K562 (cell line): ENCODE measurements around the gene SLC6A6. TPM values are rescaled to one million over a fixed set of nuclear protein-coding genes. Genes with fewer than 3 reads are reported as not detected.

Experiments
- ATAC-seq: fragments of 200-7000 bp; cut with Tn5 transposase; 3 replicates; pipeline ENCODE4 v1.9.1; 2020; ENCODE audit warnings: moderate library complexity
- BruUV-seq: library from RNA; stranded (reverse); fragments of 400-500 nt; replicated peaks from 2 replicates; lab custom pipeline; 2021; lab: Mats Ljungman, UMichigan
- CTCF ChIA-PET: fragments of 300-600 bp; formaldehyde crosslinking; extraction: SDS; loops from one replicate; lab custom pipeline; 2021; ENCODE audit warnings: low intra/inter-chr PET ratio; lab: Yijun Ruan, JAX
- POLR2A ChIA-PET: fragments of 300-600, 350-650 bp; sonication (Branson Sonifier 250); formaldehyde crosslinking; extraction: SDS; loops from one replicate; lab custom pipeline; 2021; ENCODE audit warnings: antibody characterized with exemption, inconsistent platforms; lab: Yijun Ruan, JAX
- DNase-seq, 4 experiments: peaks; one replicate each; pipeline versions ENCODE4 v3.0.0 to v3.0.0-alpha.2; 2011 to 2018; ENCODE audit warnings: low spot score in 3 of 4, mixed read lengths in 3 of 4; ENCODE audit errors: extremely low read depth in 1 of 4
- FAIRE-seq: peaks from 2 replicates; lab custom pipeline; 2011; peaks lifted over from hg19 to GRCh38; lab: Jason Lieb, UNC
- H2AFZ ChIP-seq: 2 replicates; pipeline ENCODE4 v1.6.0; 2011; ENCODE audit warnings: low read depth, low read length, control low read depth, inconsistent platforms
- H3K27ac ChIP-seq: fragments of 200-600 bp; 3 replicates; pipeline ENCODE4 v1.8.0; 2011; ENCODE audit warnings: low read depth, mild to moderate bottlenecking, control low read depth, inconsistent platforms, low read length, moderate library complexity, mixed read lengths; ENCODE audit errors: extremely low read depth
- H3K27me3 ChIP-seq, 2 experiments: fragments of 300-600 bp in 1 of 2; 2 replicates in 1 of 2; 3 replicates in 1 of 2; pipeline versions ENCODE4 v1.6.0 to v1.8.0; 2011; ENCODE audit warnings: inconsistent platforms in 2 of 2, low read length in 2 of 2, mild to moderate bottlenecking in 1 of 2, mixed read lengths in 1 of 2, moderate library complexity in 1 of 2; ENCODE audit not compliant: control insufficient read depth in 2 of 2, insufficient read depth in 2 of 2
- H3K36me3 ChIP-seq: fragments of 300-600 bp; 3 replicates; pipeline ENCODE4 v1.8.0; 2011; ENCODE audit warnings: mild to moderate bottlenecking, low read length, inconsistent platforms; ENCODE audit not compliant: control insufficient read depth, insufficient read depth
- H3K4me1 ChIP-seq, 2 experiments: fragments of 200-600 bp in 1 of 2; replicated peaks in 1 of 2; 2 replicates in 1 of 2; 3 replicates in 1 of 2; pipeline versions ENCODE4 v1.5.1 to v1.8.0; 2011; ENCODE audit warnings: inconsistent platforms in 2 of 2, low read length in 2 of 2, mild to moderate bottlenecking in 1 of 2, mixed read lengths in 1 of 2, moderate library complexity in 1 of 2; ENCODE audit not compliant: control insufficient read depth in 2 of 2, insufficient read depth in 2 of 2
- H3K4me2 ChIP-seq: 2 replicates; pipeline ENCODE4 v1.6.1; 2011; ENCODE audit warnings: low read length, control low read depth, inconsistent platforms, mixed read lengths; ENCODE audit not compliant: insufficient read depth
- H3K4me3 ChIP-seq: fragments of 200-600 bp; sonication (generic), shearing (Covaris generic); 2 replicates; pipeline ENCODE4 v1.5.1; 2016; ENCODE audit warnings: control low read depth, inconsistent platforms
- H3K79me2 ChIP-seq: fragments of 200-600 bp; 3 replicates; pipeline ENCODE4 v1.8.0; 2011; ENCODE audit warnings: low read length, inconsistent platforms; ENCODE audit not compliant: control insufficient read depth, insufficient read depth
- H3K9ac ChIP-seq, 2 experiments: 2 replicates each; pipeline versions ENCODE4 v1.6.0 to v1.6.1; 2011; ENCODE audit warnings: low read depth in 2 of 2, low read length in 2 of 2, control low read depth in 1 of 2, inconsistent platforms in 1 of 2, mild to moderate bottlenecking in 1 of 2, mixed read lengths in 1 of 2; ENCODE audit not compliant: insufficient read depth in 1 of 2
- H3K9me1 ChIP-seq: one replicate; pipeline ENCODE4 v1.6.0; 2011; ENCODE audit warnings: inconsistent platforms, mild to moderate bottlenecking, low read length, moderate library complexity; ENCODE audit not compliant: control insufficient read depth, insufficient read depth
- H3K9me3 ChIP-seq: replicated peaks from 2 replicates; pipeline ENCODE4 v1.5.1; 2011; ENCODE audit warnings: low read depth, low read length, inconsistent platforms; ENCODE audit not compliant: control insufficient read depth, insufficient read depth
- H4K20me1 ChIP-seq: replicated peaks from 2 replicates; pipeline ENCODE4 v1.6.1; 2011; ENCODE audit warnings: low read length, inconsistent platforms, mixed read lengths; ENCODE audit not compliant: control insufficient read depth, insufficient read depth
- CBX3 ChIP-seq, 2 experiments: IDR thresholded peaks; 1 replicate in 1 of 2; 2 replicates in 1 of 2; pipeline ENCODE4 v1.6.1; 2012; ENCODE audit warnings: inconsistent platforms in 2 of 2, low read length in 2 of 2, borderline replicate concordance in 1 of 2, control low read depth in 1 of 2
- CBX5 ChIP-seq: IDR thresholded peaks from 2 replicates; pipeline ENCODE4 v1.6.1; 2014; ENCODE audit warnings: low read depth, borderline replicate concordance
- CREB1 ChIP-seq, 2 experiments: sonication (generic) in 1 of 2; formaldehyde crosslinking in 1 of 2; IDR thresholded peaks; 2 replicates each; pipeline versions ENCODE4 v1.6.1 to v1.8.0; 2012 to 2022; ENCODE audit warnings: inconsistent platforms in 1 of 2, mild to moderate bottlenecking in 1 of 2, missing genetic modification reagents in 1 of 2, moderate library complexity in 1 of 2
- RB1 ChIP-seq: fragments of 450-650 bp; IDR thresholded peaks from 2 replicates; pipeline ENCODE4 v1.6.1; 2017; ENCODE audit warnings: low read depth, mild to moderate bottlenecking
- SPI1 ChIP-seq: IDR thresholded peaks from 2 replicates; pipeline ENCODE4 v1.6.1; 2011; ENCODE audit warnings: low read depth, low read length, control low read depth, borderline replicate concordance
- SRSF9 ChIP-seq: fragments of 200-400 bp; formaldehyde crosslinking; IDR thresholded peaks from 2 replicates; pipeline ENCODE4 v1.6.1; 2017; ENCODE audit warnings: low read depth, low read length, borderline replicate concordance
- TAF15 ChIP-seq: fragments of 200-400 bp; formaldehyde crosslinking; IDR thresholded peaks from 2 replicates; pipeline ENCODE4 v1.6.1; 2017; ENCODE audit warnings: mild to moderate bottlenecking, low read depth, low read length, moderate library complexity
- ZBTB2 ChIP-seq: fragments of 450-650 bp; IDR thresholded peaks from 2 replicates; pipeline ENCODE4 v1.6.1; 2016; ENCODE audit warnings: antibody characterized with exemption
- ZBTB7A ChIP-seq: IDR thresholded peaks from 2 replicates; pipeline ENCODE4 v1.6.1; 2011; ENCODE audit warnings: low read depth, mild to moderate bottlenecking, low read length, moderate library complexity, borderline replicate concordance; ENCODE audit not compliant: control insufficient read depth
- WGBS: fragments of 100-300 bp; shearing (Covaris generic); methylation state at CpG from one replicate; pipeline ENCODE4 v1.1.6; 2016; ENCODE audit warnings: low coverage, mixed read lengths; ENCODE audit not compliant: insufficient coverage; ENCODE audit errors: missing lambda C conversion rate; 5-methylcytosine and 5-hydroxymethylcytosine counted together
- in situ Hi-C: fragments of 300-500 bp; cut with MboI; formaldehyde crosslinking; loops from 4 replicates; pipeline ENCODE4 v1.15.0; 2018; ENCODE audit warnings: inconsistent platforms, mixed read lengths
- intact Hi-C: fragments of 100-400 bp; cut with micrococcal nuclease; formaldehyde crosslinking; loops from 2 replicates; pipeline ENCODE4 v1.14.2; 2022
- polyA plus RNA-seq, 8 experiments: library from polyadenylated mRNA; depleted of rRNA in 4 of 8; stranded (reverse) in 5 of 8; unstranded in 3 of 8; fragments of >200 nt; fragmentation: Nextera tagmentation in 2 of 8; fragmentation: Illumina TruSeq in 1 of 8; extraction: Ambion mirVana in 2 of 8; extraction: Trizol in 1 of 8; gene quantifications; 2 replicates each; pipeline versions ENCODE4 v1.2.1 to v1.2.3, GENCODE V29; 2011 to 2014; ENCODE audit warnings: inconsistent platforms in 1 of 8, missing spikeins in 1 of 8
- total RNA-seq, 7 experiments: library from RNA; depleted of rRNA in 6 of 7; stranded (reverse); fragments of >200 nt in 6 of 7; fragmentation: Illumina TruSeq in 2 of 7; extraction: Trizol in 2 of 7; gene quantifications; 2 replicates each; pipeline versions ENCODE4 v1.2.1 to v1.2.3, GENCODE V29; 2011 to 2021; ENCODE audit warnings: low replicate concordance in 1 of 7
- TF ChIP-seq, protein P1 (sequence below): sonication (generic); formaldehyde crosslinking; IDR thresholded peaks from 2 replicates; pipeline ENCODE4 v1.8.1; 2023; ENCODE audit warnings: missing genetic modification reagents, mild to moderate bottlenecking, borderline replicate concordance

Gene SLC6A6
- total and polyA plus RNA-seq, 9 of the 15 experiments (the other 6 are each of a cell fraction or from before 2014, with no cell fraction given) = 12.3 to 203 (median 93.2) TPM

GRCh38 chr3:14486460-14486859, 84.1 kb downstream of the SLC6A6 start:
- ChIA-PET POLR2A (interaction anchor here (0.7 kb wide), 2 partner anchors 39 to 47 kb away, joined by 3 read pairs; no protein-coding TSS in a partner anchor), CTCF (no interaction called here)
- H3K79me2 ChIP-seq = no peaks in the 10 kb centered on the region
- FAIRE-seq (no peak), ATAC-seq (no peak), DNase-seq (no peak)
- no peaks in the 10 kb centered on the region for H3K27me3 ChIP-seq
- H3K9me1 ChIP-seq = no peaks in the 10 kb centered on the region
- no peak overlapping the region for H3K4me3 ChIP-seq
- no peak overlapping the region for H3K27ac ChIP-seq
- no peak overlapping the region for H2AFZ ChIP-seq
- in situ Hi-C loops (no loop called here), intact Hi-C loops (no loop called here)
- H3K36me3 ChIP-seq = peaks cover 82% of the 10 kb centered on the region; the same call in 2 of the 3 replicates
- H3K4me1 ChIP-seq = peaks cover 0 to 11% of the 10 kb centered on the region in 2 experiments; a peak in 2 of 5 replicates
- no peaks in the 10 kb centered on the region for H3K9me3 ChIP-seq
- no peak overlapping the region for H3K9ac ChIP-seq
- H3K4me2 ChIP-seq = no peak overlapping the region
- BruUV-seq = no TSS peak
- 89% methylated on average over 5 of the region's 5 CpGs for WGBS
- H4K20me1 ChIP-seq = 0 out of 2 replicates have a peak, but pooled peaks cover 5% of the 10 kb centered on the region
- TF ChIP-seq CBX3 (IDR thresholded peaks at IDR 0.05; ENCODE audit: borderline replicate concordance in 1 of 2, low read length in 2 of 2) = no peak
- no peak for TF ChIP-seq RB1
- TF ChIP-seq, protein P1, sequence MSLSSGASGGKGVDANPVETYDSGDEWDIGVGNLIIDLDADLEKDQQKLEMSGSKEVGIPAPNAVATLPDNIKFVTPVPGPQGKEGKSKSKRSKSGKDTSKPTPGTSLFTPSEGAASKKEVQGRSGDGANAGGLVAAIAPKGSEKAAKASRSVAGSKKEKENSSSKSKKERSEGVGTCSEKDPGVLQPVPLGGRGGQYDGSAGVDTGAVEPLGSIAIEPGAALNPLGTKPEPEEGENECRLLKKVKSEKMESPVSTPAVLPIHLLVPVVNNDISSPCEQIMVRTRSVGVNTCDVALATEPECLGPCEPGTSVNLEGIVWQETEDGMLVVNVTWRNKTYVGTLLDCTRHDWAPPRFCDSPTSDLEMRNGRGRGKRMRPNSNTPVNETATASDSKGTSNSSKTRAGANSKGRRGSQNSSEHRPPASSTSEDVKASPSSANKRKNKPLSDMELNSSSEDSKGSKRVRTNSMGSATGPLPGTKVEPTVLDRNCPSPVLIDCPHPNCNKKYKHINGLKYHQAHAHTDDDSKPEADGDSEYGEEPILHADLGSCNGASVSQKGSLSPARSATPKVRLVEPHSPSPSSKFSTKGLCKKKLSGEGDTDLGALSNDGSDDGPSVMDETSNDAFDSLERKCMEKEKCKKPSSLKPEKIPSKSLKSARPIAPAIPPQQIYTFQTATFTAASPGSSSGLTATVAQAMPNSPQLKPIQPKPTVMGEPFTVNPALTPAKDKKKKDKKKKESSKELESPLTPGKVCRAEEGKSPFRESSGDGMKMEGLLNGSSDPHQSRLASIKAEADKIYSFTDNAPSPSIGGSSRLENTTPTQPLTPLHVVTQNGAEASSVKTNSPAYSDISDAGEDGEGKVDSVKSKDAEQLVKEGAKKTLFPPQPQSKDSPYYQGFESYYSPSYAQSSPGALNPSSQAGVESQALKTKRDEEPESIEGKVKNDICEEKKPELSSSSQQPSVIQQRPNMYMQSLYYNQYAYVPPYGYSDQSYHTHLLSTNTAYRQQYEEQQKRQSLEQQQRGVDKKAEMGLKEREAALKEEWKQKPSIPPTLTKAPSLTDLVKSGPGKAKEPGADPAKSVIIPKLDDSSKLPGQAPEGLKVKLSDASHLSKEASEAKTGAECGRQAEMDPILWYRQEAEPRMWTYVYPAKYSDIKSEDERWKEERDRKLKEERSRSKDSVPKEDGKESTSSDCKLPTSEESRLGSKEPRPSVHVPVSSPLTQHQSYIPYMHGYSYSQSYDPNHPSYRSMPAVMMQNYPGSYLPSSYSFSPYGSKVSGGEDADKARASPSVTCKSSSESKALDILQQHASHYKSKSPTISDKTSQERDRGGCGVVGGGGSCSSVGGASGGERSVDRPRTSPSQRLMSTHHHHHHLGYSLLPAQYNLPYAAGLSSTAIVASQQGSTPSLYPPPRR (CRISPR knock-in tag) = no peak
- TF ChIP-seq TAF15 = no peak
- TF ChIP-seq CBX5 = no peak
- no peak for TF ChIP-seq ZBTB2
- no peak for TF ChIP-seq ZBTB7A
- TF ChIP-seq SPI1 = no peak
- TF ChIP-seq SRSF9 = no peak
- no peak for TF ChIP-seq CREB1 (IDR thresholded peaks at IDR 0.05)
- TF ChIP-seq CREB1 (CRISPR knock-in tag; IDR thresholded peaks at IDR 0.05) = no peak
